ENCODE data around the gene HIF3A.

DNA sequence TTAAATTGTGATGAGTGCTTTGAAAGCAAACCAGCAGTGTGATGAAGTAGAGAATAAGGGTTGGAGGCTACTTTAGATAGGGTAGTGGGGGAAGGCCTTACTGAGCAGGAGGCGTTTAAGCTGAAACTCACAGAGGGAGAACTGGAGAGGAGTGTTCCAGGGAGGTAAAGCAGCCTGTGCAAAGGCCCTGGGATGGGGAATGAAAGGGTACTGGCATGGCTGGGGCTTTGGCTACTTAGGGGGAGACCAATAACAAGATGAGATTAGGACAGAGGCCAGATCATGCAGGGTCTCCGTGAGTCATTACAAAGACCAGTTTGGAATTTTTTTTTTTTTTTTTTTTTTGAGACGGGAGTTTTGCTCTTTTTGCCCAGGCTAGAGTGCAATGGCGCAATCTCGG lies 51.1 kb downstream of the HIF3A start:
- no peak for TF ChIP-seq EP300 (IDR thresholded peaks at IDR 0.05)
- TF ChIP-seq, protein P1, sequence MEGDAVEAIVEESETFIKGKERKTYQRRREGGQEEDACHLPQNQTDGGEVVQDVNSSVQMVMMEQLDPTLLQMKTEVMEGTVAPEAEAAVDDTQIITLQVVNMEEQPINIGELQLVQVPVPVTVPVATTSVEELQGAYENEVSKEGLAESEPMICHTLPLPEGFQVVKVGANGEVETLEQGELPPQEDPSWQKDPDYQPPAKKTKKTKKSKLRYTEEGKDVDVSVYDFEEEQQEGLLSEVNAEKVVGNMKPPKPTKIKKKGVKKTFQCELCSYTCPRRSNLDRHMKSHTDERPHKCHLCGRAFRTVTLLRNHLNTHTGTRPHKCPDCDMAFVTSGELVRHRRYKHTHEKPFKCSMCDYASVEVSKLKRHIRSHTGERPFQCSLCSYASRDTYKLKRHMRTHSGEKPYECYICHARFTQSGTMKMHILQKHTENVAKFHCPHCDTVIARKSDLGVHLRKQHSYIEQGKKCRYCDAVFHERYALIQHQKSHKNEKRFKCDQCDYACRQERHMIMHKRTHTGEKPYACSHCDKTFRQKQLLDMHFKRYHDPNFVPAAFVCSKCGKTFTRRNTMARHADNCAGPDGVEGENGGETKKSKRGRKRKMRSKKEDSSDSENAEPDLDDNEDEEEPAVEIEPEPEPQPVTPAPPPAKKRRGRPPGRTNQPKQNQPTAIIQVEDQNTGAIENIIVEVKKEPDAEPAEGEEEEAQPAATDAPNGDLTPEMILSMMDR (IDR thresholded peaks at IDR 0.05) = no peak
- TF ChIP-seq POLR2A (IDR thresholded peaks at IDR 0.05) = no peak
